ENCODE data around the gene CLASP2.

Gene CLASP2

GRCh38 chr3:33541918-33542317 lies 176.1 kb downstream of the CLASP2 start:
- no peak overlapping the region for H3K4me3 ChIP-seq (ENCODE audit: low read length)
- DNase-seq (ENCODE audit: low read depth) = no peak
- TF ChIP-seq CTCF (conservative IDR thresholded peaks at IDR 0.05; ENCODE audit: low read depth, low read length) = no peak

GRCh38 chr3:33538678-33539339 lies 179.2 kb downstream of the CLASP2 start:
- DNase-seq (ENCODE audit: low read depth) = no peak
- no peak overlapping the region for H3K4me3 ChIP-seq (ENCODE audit: low read length)
- TF ChIP-seq CTCF (conservative IDR thresholded peaks at IDR 0.05; ENCODE audit: low read depth, low read length) = no peak

DNA sequence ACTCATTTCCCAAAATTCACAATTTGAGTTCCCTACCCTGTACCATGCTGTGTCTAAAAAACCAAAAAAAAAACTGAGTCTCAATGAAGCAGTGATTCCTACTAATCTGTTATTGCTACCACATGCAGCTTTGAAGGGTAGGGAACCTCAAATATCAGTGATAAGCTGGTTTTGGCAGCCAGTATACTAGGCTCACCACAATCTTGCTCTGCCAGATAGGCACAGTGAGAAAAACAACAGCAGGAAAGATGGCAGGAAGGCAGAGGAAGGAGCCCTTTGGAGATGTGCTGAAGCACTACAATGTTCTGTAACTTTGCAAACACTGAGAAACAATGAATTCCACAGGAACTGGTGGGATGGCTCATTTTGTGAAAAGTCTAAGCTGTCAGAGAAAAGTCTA lies 180.9 kb downstream of the CLASP2 start:
- no peak overlapping the region for H3K4me3 ChIP-seq (ENCODE audit: low read length)
- no peak for TF ChIP-seq CTCF (conservative IDR thresholded peaks at IDR 0.05; ENCODE audit: low read depth, low read length)
- no peak for DNase-seq (ENCODE audit: low read depth)

DNA sequence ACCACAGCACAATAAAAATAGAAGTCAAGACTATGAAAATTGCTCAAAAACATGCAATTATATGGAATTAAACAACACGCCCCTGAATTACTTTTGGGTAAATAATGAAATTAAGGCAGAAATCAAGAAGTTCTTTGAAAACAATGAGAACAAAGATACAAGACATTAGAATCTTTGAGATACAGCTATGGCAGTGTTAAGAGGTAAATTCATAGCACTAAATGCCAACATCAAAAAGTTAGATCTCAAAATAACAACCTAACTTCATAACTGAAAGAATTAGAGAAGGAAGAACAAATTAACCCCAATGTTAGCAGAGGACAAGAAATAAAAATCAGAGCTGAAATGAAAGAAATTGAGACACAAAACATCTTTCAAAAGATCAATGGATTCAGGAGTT lies 191.3 kb downstream of the CLASP2 start:
- no peak overlapping the region for H3K4me3 ChIP-seq (ENCODE audit: low read length)
- no peak for TF ChIP-seq CTCF (conservative IDR thresholded peaks at IDR 0.05; ENCODE audit: low read depth, low read length)
- DNase-seq (ENCODE audit: low read depth) = no peak

DNA sequence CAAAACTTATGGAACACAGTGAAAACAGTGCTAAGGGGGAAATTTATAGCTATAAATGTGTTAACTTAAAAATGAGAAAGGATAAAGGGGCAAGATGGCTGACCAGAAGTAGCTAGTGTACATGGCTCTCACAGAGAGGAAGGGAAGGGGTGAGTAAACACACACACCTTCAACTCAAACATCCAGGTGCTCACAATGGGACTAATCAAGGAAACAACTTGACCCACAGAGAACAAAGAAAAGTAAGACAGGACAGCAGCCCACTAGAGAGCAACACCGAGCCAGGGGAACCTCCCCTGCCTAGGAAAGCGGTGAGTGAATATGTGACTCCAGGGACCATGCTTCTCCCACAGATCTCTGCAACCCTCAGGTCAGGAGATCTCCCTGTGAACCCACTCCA lies 192.8 kb downstream of the CLASP2 start:
- TF ChIP-seq CTCF (conservative IDR thresholded peaks at IDR 0.05; ENCODE audit: low read depth, low read length) = no peak
- DNase-seq (ENCODE audit: low read depth) = no peak
- no peak overlapping the region for H3K4me3 ChIP-seq (ENCODE audit: low read length)

- DNase-seq (ENCODE audit: low read depth) = no peak
- TF ChIP-seq CTCF (conservative IDR thresholded peaks at IDR 0.05; ENCODE audit: low read depth, low read length) = no peak
- H3K4me3 ChIP-seq (ENCODE audit: low read length) = no peak overlapping the region
These were observed 194.9 kb downstream of the CLASP2 start for GRCh38 chr3:33523093-33523667.

GRCh38 chr3:33521736-33522135 lies 196.3 kb downstream of the CLASP2 start:
- no peak for TF ChIP-seq CTCF (conservative IDR thresholded peaks at IDR 0.05; ENCODE audit: low read depth, low read length)
- no peak overlapping the region for H3K4me3 ChIP-seq (ENCODE audit: low read length)

More at GRCh38 chr3:33521736-33522135, 196.3 kb downstream of the CLASP2 start:
- DNase-seq (ENCODE audit: low read depth) = no peak
